ENCODE data around the gene ITFG2. TPM values are rescaled to one million over a fixed set of nuclear protein-coding genes. Genes with fewer than 3 reads are reported as not detected.

The ITFG2 gene
- total RNA-seq, 1 donor from 2014 or later: 47.8 TPM

GRCh38 chr12:2824541-2824940 is 12.1 kb downstream of the ITFG2 start:
- intact Hi-C loops (cut with DNase I): no loop called here
- no peak for DNase-seq (ENCODE audit: low spot score)
- ATAC-seq: no peak

GRCh38 chr12:2825132-2825531 is 12.7 kb downstream of the ITFG2 start:
- intact Hi-C loops (cut with DNase I): no loop called here
- no peak for ATAC-seq

GRCh38 chr12:2826036-2826435 is 13.6 kb downstream of the ITFG2 start:
- ATAC-seq (no peak), DNase-seq (ENCODE audit: low spot score) (no peak)
- intact Hi-C loops (cut with DNase I): no loop called here

More at GRCh38 chr12:2825132-2825531, 12.7 kb downstream of the ITFG2 start:
- DNase-seq (ENCODE audit: low spot score): no peak

- ATAC-seq (no peak), DNase-seq (ENCODE audit: low spot score) (no peak)
- intact Hi-C loops (cut with DNase I): no loop called here
Observed at GRCh38 chr12:2826721-2827515, 14.4 kb downstream of the ITFG2 start.

GRCh38 chr12:2829275-2829674 is 16.8 kb downstream of the ITFG2 start:
- no peak for ATAC-seq
- intact Hi-C loops (cut with DNase I): no loop called here
- DNase-seq (ENCODE audit: low spot score): no peak

GRCh38 chr12:2832550-2833127 is 20.2 kb downstream of the ITFG2 start:
- no peak for ATAC-seq
- no peak for DNase-seq (ENCODE audit: low spot score)
- intact Hi-C loops (cut with DNase I): no loop called here

GRCh38 chr12:2833327-2833726 is 20.9 kb downstream of the ITFG2 start:
- DNase-seq (ENCODE audit: low spot score) (no peak), ATAC-seq (no peak)
- intact Hi-C loops (cut with DNase I): no loop called here

GRCh38 chr12:2833810-2834209 is 21.3 kb downstream of the ITFG2 start:
- peak; percentile 65 for ATAC-seq
- intact Hi-C loops (cut with DNase I): no loop called here
- peak; percentile 78 for DNase-seq (ENCODE audit: low spot score)

GRCh38 chr12:2834581-2835491 is 22.4 kb downstream of the ITFG2 start, which contains the start of gene NRIP2:
Gene NRIP2, minus strand, starts transcription at chr12:2835035. Its CDS starts 52 bp downstream, at chr12:2834983.
- intact Hi-C loops (cut with DNase I): no loop called here
- DNase-seq (ENCODE audit: low spot score) (peak; percentile 75), ATAC-seq (peak; percentile 85)

- ATAC-seq: no peak
- DNase-seq (ENCODE audit: low spot score): no peak
Observed at GRCh38 chr12:2835691-2836403, 23.4 kb downstream of the ITFG2 start.

GRCh38 chr12:2836574-2836973 is 24.1 kb downstream of the ITFG2 start:
- DNase-seq (ENCODE audit: low spot score) (no peak), ATAC-seq (no peak)
- intact Hi-C loops (cut with DNase I): no loop called here

More at GRCh38 chr12:2835691-2836403, 23.4 kb downstream of the ITFG2 start:
- intact Hi-C loops (cut with DNase I): no loop called here

- DNase-seq (ENCODE audit: low spot score): no peak
Observed at GRCh38 chr12:2841056-2841650, 28.7 kb downstream of the ITFG2 start.

GRCh38 chr12:2842948-2843347 is 30.5 kb downstream of the ITFG2 start:
- DNase-seq (ENCODE audit: low spot score) (no peak), ATAC-seq (peak; percentile 65)
- intact Hi-C loops (cut with DNase I): no loop called here

More at GRCh38 chr12:2841056-2841650, 28.7 kb downstream of the ITFG2 start:
- intact Hi-C loops (cut with DNase I): no loop called here
- no peak for ATAC-seq

GRCh38 chr12:2844786-2845185 is 32.3 kb downstream of the ITFG2 start:
- DNase-seq (ENCODE audit: low spot score): no peak
- ATAC-seq: no peak
- intact Hi-C loops (cut with DNase I): no loop called here

- ATAC-seq (peak; percentile 74), DNase-seq (ENCODE audit: low spot score) (no peak)
- intact Hi-C loops (cut with DNase I): no loop called here
Observed at GRCh38 chr12:2845280-2845679, 32.8 kb downstream of the ITFG2 start.

GRCh38 chr12:2851931-2852330 is 39.5 kb downstream of the ITFG2 start:
- intact Hi-C loops (cut with DNase I): loop anchor here (10.0 kb wide), 1 partner anchor 183 kb away; no protein-coding TSS in a partner anchor
- no peak for ATAC-seq
- no peak for DNase-seq (ENCODE audit: low spot score)

- DNase-seq (ENCODE audit: low spot score): peak; percentile 91
- ATAC-seq: peak; percentile 84
- intact Hi-C loops (cut with DNase I): loop anchor here (10.0 kb wide), 1 partner anchor 181 kb away; no protein-coding TSS in a partner anchor
Observed at GRCh38 chr12:2853626-2854025, 41.2 kb downstream of the ITFG2 start.
